ENCODE data around the gene AKR1D1.

Gene AKR1D1

GRCh38 chr7:138167869-138168296 is 91.6 kb downstream of the AKR1D1 start:
- DNase-seq, result no peak
